ENCODE results near the gene C4B.
"Not testable (repeated sequence)": the region's sequence is repeated elsewhere in the genome, so short reads cannot be mapped to it uniquely, and the experiment has no call there.

The C4B gene

DNA sequence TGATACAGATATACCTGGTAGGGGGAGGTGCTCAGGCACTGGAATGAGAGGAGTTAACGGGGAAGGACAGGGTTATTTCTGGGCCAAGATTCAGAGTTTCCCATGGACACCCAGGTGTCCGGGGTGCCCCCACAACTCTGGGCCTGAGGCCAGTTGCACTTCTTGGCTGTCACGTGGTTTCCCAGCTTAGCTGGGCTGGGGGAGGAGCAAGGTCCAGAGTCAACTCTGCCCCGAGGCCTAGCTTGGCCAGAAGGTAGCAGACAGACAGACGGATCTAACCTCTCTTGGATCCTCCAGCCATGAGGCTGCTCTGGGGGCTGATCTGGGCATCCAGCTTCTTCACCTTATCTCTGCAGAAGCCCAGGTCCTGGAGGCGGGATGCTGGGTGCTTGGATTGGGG is at the start of gene C4B:
Gene C4B (plus strand): TSS at position 249 of the 400 bp plus-strand sequence. CDS start 51 bp downstream, at position 300.
- not testable (repeated sequence) for DNase-seq (ENCODE audit: low spot score)

DNA sequence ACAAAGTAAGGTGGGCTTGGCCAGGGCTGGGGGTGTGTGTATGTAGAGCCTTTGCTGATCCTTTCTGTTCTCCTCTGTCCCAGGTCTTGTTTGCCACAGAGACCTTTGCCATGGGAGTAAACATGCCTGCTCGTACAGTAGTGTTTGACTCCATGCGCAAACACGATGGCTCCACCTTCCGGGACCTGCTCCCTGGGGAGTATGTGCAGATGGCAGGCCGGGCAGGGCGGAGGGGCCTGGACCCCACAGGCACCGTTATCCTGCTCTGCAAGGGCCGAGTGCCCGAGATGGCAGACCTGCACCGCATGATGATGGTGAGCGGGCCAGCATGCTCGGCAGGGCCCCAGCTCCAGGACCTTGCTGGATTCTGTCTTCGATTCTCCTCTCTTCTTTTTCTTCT is 48.9 kb upstream of the C4B start:
- no peak for DNase-seq (ENCODE audit: low spot score)

DNA sequence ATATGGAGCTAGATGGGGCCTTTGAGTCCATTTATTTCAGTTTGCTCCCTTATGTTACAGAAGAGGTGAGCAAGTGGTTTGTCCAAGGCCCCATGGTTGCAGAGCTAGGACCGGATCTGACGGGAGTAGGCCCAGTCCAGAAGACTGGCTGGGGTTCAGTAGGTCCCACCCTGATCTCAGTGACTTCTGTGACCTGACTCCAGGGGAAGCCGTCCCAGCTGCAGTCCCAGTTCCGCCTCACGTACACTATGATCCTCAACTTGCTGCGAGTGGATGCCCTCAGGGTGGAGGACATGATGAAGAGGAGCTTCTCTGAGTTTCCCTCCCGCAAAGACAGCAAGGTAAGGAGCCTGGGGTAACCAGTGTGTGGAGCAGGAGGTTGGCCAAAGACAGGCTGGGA is 48.1 kb upstream of the C4B start:
- DNase-seq (ENCODE audit: low spot score): no peak

DNA sequence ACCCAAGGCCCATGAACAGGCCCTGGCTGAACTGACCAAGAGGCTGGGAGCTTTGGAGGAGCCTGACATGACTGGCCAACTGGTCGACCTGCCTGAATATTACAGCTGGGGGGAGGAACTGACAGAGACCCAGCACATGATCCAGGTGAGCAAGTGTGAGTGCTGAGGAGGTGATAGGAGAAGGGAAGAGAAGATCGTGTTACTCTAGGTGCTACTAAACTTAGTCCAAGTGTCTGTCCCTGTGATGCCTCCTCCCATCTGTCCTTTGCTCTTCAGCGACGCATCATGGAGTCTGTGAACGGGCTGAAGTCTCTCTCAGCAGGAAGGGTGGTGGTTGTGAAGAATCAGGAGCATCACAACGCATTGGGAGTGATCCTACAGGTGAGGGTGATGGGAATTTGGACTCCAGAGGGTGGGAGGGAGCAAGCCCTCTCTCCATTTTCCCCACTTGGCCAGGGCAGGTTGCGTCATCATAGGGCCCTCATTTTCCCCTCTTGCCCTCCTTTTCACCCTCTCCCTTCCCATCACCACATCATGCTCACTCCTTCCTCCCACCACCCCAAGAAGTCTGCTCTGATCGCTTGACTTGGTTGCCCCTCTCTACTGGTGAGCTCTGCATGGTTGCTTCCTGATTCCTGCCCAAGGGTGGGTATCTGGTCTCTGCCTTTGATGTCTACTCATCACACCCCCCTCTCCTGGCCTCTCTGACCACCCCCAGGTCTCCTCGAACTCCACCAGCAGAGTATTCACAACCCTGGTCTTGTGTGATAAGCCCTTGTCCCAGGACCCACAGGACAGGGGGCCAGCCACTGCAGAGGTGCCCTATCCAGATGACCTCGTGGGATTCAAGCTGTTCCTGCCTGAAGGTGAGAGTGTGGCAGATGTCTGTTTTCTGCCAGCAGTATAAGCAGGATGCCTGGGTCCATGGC is 47.3 kb upstream of the C4B start:
- no peak for DNase-seq (ENCODE audit: low spot score)

DNA sequence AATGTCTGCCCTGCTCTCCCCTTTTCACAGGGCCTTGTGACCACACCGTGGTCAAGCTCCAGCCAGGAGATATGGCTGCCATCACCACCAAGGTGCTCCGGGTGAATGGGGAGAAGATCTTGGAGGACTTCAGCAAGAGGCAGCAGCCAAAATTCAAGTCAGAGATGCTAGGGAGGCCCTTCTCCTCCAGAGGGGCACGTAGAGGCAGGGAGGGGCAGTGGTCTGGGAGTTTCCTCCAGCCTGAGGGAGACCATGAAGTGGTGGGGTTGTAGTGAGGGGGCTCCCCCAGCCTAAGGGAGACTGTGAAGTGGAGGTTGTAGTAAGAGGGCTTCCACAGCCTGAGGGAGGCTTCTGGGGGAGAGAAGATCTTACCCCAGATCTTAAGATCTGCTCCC is 46.7 kb upstream of the C4B start:
- DNase-seq (ENCODE audit: low spot score): no peak

DNA sequence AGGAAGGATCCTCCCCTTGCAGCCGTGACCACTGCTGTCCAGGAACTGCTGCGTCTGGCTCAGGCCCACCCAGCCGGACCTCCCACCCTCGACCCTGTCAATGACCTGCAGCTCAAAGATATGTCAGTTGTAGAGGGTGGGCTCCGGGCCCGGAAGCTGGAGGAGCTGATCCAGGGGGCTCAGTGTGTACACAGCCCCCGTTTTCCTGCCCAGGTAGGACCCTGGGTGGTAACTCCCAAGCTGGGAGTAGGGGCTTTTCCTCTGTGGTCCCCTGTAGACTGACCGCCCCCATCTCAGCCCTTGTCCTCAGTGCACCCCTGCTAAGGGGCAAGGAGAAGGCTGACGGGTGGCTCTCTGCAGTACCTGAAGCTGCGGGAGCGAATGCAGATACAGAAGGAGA is 46.3 kb upstream of the C4B start:
- no peak for DNase-seq (ENCODE audit: low spot score)

DNA sequence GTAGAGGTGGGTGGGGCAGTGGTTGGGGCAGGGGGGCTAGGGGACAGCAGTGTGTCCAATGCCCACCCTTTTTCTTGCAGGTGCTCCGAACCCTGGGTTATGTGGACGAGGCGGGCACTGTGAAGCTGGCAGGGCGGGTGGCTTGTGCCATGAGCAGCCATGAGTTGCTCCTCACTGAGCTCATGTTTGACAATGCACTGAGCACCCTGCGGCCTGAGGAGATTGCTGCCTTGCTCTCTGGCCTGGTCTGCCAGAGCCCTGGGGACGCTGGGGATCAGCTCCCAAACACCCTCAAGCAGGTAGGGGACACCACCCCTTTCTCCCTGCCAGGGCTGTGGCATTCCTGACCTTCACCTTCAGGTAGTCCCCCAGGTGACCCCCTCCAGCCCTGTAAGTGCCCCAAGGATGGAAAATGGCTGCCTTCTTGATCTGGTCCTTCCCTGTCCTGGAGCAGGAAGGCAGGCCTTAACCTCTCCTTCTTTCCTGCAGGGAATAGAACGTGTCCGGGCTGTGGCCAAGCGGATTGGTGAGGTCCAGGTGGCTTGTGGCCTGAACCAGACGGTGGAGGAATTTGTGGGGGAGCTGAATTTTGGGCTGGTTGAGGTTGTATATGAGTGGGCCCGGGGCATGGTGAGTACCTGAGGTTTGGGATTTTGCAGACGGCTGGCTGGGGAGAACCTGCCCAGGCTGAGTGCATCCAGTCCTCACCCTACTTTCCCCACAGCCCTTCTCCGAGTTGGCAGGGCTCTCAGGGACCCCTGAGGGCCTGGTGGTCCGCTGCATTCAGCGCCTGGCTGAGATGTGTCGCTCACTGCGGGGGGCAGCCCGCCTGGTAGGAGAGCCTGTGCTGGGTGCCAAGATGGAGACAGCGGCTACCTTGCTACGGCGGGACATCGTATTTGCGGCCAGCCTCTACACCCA is 45.5 kb upstream of the C4B start:
- no peak for DNase-seq (ENCODE audit: low spot score)

DNA sequence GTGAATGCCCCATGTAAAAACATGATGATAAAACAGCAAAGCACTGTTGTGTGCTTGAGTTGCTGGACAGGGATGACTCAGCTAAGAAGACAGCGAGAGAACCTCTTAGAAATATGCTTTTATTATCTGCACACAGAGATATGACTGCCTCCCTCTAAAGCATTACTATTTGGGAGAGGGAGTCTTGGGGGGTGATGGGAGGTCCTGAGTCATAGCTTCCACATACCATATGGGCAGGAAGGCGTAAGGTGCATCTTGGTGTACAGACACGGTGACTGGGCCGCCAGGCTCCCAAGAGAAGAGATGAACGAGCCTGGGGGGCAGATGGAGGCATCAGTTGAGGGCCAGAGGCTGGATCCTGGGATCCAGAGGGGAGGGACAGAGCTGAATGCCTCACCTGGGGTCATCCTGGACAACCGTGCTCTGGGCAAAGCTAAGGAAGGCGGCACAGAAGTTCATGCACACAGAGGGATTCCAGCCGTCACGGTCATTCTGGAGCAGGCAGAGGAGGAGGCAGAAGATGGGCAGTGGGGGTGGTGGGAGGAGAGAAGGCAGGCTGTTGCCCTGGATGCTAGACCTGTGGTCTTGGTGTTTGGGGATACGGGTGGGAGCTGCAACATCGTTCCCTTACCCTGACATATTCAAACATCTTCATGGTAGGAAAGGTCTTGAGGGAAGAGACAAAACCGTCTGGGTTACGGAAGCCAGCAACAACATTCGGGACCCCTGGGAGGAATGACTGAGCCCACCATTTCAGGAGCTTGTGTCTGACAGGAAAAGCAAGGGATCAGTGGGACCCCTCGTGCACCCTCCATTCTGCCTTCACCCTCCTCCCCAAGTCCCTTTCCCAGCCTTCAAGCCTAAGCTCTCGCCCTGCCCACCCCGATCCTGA is 44.6 kb upstream of the C4B start:
- DNase-seq (ENCODE audit: low spot score): peak; percentile 11

DNA sequence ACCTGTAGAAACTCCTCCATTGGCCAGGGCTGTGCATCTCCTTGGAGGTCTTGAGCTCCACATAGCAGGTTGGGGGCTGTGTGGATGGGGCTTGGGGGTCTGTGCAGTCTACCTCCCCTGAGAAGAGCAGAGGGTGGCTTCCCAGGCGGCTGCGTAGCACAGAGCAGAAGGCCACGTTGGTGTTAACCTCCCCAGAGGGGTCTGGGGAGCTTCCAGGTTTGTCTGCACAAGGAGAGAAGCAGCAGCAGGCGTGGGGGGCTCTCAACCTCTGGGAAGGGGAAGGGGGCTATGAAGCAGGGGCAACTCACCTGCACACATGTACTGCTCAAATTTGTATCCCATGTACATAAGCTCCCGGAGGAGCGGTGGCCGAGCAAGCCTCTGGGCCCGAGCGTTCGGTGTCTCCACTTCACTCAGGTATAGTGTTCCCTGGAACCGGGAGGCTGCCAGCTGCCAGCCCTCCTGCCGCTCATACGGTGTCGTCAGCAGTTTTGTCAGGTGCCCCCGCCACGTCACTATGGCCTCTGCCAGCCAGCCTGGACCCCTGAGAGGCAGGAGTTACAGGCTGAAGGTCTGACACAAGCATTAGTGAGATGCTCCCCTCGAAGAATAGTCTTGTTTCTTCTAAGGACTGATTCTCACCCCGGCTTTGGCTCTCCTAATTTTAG is 43.9 kb upstream of the C4B start:
- DNase-seq (ENCODE audit: low spot score): no peak

DNA sequence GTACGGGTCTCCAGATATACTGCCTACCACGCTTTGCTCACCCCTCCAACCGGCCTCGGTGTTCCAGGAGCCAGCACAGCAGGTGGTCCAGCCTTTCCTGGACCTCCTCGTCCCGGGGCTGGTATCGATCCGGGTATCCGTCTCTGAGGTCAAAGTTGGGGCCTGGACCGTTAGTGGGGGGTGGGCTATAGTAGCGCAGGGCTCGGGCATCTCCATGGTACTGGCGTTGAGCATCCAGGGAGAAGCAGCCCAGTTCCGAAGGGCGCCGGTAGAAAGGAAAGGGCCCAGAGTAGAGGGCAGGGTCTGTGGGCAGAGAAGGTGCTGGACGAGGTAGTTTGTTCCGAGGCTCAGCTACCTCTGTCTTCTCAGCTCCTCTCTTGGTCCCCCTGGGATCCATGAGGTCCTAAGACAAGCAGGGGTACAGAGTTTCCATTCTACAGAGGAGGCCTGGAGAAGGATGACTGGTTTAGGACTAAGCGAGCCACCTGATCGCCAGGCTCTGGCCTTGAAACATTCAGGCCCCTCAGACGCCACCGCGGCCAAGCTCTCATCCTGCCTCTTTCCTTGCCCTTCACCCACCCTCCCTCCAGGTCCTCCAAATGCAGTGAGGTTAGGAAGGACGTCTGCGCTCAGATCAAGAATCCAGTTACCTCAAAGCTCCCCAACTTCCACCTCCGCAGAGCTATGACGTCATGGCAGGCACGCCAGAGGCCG is 43.2 kb upstream of the C4B start:
- DNase-seq (ENCODE audit: low spot score): no peak

DNA sequence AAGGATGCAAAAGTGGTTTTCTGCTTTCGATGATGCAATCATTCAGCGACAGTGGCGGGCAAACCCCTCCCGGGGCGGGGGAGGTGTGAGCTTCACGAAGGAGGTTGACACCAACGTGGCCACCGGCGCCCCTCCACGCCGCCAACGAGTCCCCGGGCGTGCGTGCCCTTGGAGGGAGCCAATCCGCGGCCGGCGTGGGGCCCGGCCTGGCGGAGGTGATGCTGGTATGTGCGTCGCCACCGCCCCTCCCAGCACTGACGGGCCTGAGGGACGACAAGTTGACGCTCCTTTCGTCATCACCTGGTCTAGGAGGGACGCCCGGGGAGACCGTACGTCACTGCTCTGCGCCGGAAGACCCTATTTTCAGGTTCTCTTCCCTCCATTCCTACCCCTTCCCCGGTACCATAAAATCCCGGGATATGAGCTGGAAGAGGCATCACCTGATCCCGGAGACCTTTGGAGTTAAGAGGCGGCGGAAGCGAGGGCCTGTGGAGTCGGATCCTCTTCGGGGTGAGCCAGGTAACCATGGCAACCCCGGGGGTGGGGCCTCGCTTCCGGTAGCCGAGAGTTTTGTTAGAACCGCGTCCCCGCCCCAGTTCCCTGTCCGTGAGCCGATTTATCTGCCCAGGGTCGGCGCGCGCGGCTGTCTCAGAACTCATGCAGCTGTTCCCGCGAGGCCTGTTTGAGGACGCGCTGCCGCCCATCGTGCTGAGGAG is 42.4 kb upstream of the C4B start, which contains the start of gene DXO:
Gene DXO (minus strand): TSS at position 146 of the 716 bp plus-strand sequence. CDS start 463 bp downstream, outside the sequence.
- peak; percentile 98 for DNase-seq (ENCODE audit: low spot score)

DNA sequence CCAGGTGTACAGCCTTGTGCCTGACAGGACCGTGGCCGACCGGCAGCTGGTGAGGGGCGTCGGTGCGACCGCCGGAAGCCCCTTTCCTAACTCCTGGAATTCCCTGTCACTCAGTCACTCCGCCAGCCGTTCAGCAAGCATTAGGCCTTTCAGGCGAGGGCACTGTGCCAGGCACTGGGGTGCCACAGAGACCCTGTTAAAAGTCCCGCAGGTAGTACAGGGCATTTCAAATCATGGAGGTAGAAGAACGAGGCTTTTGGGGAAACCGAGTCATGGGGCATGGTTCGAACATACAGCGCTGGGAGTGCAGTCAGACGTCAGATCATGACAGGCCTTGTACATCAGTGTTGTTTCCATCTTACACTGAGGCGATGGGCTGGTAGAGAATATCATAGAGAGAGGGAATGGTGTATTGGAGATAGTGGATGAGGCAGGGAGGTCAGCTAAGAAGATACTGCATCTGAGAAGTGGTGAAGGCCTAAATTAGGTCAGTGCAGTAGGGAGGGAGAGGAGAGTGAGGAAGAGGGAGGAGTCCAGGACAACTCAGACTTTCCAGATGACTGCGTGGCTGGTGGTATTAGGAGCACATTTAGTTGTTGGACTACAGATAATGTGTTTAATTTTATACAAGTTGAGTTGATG is 41.8 kb upstream of the C4B start:
- peak; percentile 17 for DNase-seq (ENCODE audit: low spot score)

DNA sequence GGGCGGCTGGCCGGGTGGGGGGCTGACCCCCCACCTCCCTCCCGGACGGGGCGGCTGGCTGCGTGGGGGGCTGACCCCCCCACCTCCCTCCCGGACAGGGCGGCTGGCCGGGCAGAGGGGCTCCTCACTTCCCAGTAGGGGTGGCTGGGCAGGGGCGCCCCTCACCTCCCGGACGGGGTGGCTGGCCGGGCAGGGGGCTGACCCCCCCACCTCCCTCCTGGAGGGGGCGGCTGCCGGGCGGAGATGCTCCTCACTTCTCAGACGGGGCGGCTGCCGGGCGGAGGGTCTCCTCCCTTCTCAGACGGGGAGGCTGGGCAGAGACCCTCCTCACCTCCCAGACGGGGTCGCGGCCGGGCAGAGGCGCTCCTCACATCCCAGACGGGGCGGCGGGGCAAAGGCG is 38.5 kb upstream of the C4B start:
- not testable (repeated sequence) for DNase-seq (ENCODE audit: low spot score)

DNA sequence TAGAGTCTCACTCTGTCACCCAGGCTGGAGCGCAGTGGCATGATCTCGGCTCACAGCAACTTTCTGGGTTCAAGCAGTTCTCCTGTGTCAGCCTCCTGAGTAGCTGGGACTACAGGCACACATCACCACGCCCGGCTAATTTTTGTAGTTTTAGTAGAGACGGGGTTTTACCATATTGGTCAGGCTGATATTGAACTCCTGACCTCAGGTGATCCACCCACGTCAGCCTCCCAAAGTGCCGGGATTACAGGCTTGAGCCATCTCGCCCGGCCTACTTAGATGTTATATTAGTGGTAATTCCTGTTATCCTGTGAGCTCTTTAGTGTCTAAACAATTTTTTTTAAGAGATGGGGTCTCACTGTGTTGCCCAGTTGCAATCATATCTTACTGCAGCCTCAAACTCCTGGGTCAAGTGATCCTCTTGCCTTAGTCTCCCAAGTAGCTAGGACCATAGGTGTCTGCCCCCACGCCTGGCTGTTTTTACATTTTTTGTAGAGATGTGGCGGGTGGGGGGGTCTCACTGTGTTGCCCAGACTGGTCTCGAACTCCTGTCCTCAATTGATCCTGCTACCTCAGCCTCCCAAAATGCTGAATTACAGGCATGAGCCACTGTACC is 36.7 kb upstream of the C4B start:
- no peak for DNase-seq (ENCODE audit: low spot score)

DNA sequence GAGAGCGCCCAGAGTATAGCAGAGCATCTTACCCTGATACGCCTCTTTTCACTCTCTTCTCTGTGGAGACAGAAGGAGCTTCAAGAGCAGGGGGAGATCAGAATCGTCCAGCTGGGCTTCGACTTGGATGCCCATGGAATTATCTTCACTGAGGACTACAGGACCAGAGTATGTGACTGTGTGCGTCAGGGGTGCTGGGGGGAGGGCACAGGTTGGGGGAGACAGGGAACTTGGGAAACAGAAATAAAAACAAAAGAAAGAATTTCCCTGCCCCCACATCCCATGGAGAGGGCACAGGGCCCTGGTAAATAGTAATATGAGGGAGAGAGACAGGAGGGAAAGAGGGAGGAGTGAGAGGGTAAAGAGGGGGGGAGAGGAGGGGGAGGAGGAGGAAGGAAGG is 35.8 kb upstream of the C4B start:
- no peak for DNase-seq (ENCODE audit: low spot score)

DNA sequence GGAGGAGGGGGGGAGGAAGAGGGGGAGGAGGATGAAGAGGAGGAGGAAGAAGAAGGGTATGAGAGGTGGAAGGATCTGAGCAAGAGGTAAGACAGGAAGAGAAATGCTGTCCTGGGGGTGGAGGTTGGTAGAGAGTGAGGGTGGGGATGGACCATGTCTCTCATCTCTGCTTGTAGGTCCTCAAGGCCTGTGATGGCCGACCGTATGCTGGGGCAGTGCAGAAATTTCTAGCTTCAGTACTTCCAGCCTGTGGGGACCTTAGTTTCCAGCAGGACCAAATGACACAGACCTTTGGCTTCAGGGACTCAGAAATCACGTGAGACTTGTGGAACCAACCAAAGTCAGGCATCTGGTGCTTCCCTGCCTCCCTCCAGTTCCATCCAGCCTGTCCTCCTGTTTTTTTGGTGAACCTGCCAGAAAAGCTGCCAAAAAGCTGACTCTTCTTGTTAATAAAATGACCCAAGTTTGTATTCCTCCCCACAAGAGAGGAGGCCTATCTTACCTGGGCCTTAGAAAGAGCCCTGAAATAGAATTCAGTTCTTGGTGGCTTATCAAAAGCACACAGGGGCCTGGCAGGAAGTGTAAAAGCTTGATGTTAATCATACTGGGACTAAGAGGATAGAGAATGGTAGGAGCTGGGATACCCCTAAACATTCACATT is 35.2 kb upstream of the C4B start:
- DNase-seq (ENCODE audit: low spot score): no peak

DNA sequence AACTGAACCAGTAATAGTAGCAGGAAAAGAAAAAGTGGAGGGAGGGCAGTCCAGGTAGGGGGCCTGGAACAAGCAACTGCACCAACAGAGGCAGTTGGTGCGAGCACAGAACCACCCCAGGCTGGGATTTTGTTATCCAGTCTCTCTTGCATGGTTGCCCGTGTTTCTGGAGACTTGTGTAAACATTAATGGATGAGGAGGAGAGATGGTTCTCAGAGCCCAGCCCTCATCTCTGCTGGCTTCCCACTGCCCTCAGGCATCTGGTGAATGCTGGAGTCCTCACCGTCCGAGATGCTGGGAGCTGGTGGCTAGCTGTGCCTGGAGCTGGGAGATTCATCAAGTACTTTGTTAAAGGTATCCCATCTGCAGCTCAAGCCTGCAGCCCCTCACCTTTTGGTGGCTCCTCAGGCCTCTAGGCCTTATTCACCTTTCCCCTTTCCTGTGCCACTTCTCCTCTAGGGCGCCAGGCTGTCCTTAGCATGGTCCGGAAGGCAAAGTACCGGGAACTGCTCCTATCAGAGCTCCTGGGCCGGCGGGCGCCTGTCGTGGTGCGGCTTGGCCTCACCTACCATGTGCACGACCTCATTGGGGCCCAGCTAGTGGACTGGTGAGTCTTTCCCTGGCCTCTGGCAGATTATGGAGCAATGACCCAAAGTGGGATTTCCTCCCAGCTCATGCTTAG is 34.3 kb upstream of the C4B start:
- not testable (repeated sequence) for DNase-seq (ENCODE audit: low spot score)

DNA sequence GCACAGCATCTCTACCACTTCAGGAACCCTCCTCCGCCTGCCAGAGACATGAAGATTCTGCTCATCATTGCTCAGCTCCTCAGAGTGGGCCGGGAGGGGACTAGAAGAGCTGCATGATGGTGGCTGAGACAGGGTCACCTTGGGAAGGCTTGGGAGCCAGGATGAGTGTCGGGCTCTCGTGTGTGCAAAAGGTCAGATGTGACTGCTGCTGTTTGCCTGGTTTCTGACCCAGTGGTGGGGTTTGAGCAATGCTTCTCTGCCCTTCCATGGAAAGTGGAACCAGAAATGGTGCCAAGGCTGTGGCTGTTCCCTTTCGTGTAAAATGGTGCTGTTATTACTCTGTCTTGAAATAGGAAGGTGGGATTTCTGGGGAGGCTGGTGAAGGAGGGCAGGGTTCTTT is 33.6 kb upstream of the C4B start:
- DNase-seq (ENCODE audit: low spot score): not testable (repeated sequence)
